ENCODE measurements around the gene BIN2.

The BIN2 gene

GRCh38 chr12:51360315-51360714 is 36.3 kb upstream of the BIN2 start:
- TF ChIP-seq CTCF (IDR thresholded peaks at IDR 0.05; ENCODE audit: low read depth, low read length, missing control alignments): no peak
- no peak for DNase-seq (ENCODE audit: low read depth)
- H3K4me3 ChIP-seq (ENCODE audit: low read depth, low read length): no peak overlapping the region

- H3K4me3 ChIP-seq (ENCODE audit: low read depth, low read length): no peak overlapping the region
- no peak for DNase-seq (ENCODE audit: low read depth)
- no peak for TF ChIP-seq CTCF (IDR thresholded peaks at IDR 0.05; ENCODE audit: low read depth, low read length, missing control alignments)
These were observed 35.9 kb upstream of the BIN2 start for GRCh38 chr12:51359851-51360250.

- no peak for DNase-seq (ENCODE audit: low read depth)
- TF ChIP-seq CTCF (IDR thresholded peaks at IDR 0.05; ENCODE audit: low read depth, low read length, missing control alignments): no peak
- no peak overlapping the region for H3K4me3 ChIP-seq (ENCODE audit: low read depth, low read length)
These were observed 34.5 kb upstream of the BIN2 start for GRCh38 chr12:51358496-51358895.

GRCh38 chr12:51357374-51358047 is 33.5 kb upstream of the BIN2 start:
- no peak overlapping the region for H3K4me3 ChIP-seq (ENCODE audit: low read depth, low read length)
- TF ChIP-seq CTCF (IDR thresholded peaks at IDR 0.05; ENCODE audit: low read depth, low read length, missing control alignments): no peak
- peak; percentile 25 for DNase-seq (ENCODE audit: low read depth)

- no peak overlapping the region for H3K4me3 ChIP-seq (ENCODE audit: low read depth, low read length)
- DNase-seq (ENCODE audit: low read depth): no peak
- TF ChIP-seq CTCF (IDR thresholded peaks at IDR 0.05; ENCODE audit: low read depth, low read length, missing control alignments): peak; percentile 74
These were observed 28.0 kb upstream of the BIN2 start for GRCh38 chr12:51351913-51352532.

- no peak for DNase-seq (ENCODE audit: low read depth)
- H3K4me3 ChIP-seq (ENCODE audit: low read depth, low read length): no peak overlapping the region
- no peak for TF ChIP-seq CTCF (IDR thresholded peaks at IDR 0.05; ENCODE audit: low read depth, low read length, missing control alignments)
These were observed 25.1 kb upstream of the BIN2 start for GRCh38 chr12:51349026-51349425.

GRCh38 chr12:51348116-51348515 is 24.1 kb upstream of the BIN2 start:
- no peak overlapping the region for H3K4me3 ChIP-seq (ENCODE audit: low read depth, low read length)
- DNase-seq (ENCODE audit: low read depth): no peak
- TF ChIP-seq CTCF (IDR thresholded peaks at IDR 0.05; ENCODE audit: low read depth, low read length, missing control alignments): no peak
